Stimulated activated CD4-positive, alpha-beta T cell treated with anti-CD3 and anti-CD28 coated beads, Interleukin-2, amount 100 ng/mL, for 48 hours (primary cell): ENCODE data around the gene ITIH3.
"Not testable (repeated sequence)": the region's sequence is repeated elsewhere in the genome, so short reads cannot be mapped to it uniquely, and the experiment has no call there.

Experiments used
- DNase-seq, 2 donors: peaks; one replicate each; pipeline ENCODE4 v3.0.0-alpha.2; 2020

ITIH3 gene, protein sequence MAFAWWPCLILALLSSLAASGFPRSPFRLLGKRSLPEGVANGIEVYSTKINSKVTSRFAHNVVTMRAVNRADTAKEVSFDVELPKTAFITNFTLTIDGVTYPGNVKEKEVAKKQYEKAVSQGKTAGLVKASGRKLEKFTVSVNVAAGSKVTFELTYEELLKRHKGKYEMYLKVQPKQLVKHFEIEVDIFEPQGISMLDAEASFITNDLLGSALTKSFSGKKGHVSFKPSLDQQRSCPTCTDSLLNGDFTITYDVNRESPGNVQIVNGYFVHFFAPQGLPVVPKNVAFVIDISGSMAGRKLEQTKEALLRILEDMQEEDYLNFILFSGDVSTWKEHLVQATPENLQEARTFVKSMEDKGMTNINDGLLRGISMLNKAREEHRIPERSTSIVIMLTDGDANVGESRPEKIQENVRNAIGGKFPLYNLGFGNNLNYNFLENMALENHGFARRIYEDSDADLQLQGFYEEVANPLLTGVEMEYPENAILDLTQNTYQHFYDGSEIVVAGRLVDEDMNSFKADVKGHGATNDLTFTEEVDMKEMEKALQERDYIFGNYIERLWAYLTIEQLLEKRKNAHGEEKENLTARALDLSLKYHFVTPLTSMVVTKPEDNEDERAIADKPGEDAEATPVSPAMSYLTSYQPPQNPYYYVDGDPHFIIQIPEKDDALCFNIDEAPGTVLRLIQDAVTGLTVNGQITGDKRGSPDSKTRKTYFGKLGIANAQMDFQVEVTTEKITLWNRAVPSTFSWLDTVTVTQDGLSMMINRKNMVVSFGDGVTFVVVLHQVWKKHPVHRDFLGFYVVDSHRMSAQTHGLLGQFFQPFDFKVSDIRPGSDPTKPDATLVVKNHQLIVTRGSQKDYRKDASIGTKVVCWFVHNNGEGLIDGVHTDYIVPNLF

DNA sequence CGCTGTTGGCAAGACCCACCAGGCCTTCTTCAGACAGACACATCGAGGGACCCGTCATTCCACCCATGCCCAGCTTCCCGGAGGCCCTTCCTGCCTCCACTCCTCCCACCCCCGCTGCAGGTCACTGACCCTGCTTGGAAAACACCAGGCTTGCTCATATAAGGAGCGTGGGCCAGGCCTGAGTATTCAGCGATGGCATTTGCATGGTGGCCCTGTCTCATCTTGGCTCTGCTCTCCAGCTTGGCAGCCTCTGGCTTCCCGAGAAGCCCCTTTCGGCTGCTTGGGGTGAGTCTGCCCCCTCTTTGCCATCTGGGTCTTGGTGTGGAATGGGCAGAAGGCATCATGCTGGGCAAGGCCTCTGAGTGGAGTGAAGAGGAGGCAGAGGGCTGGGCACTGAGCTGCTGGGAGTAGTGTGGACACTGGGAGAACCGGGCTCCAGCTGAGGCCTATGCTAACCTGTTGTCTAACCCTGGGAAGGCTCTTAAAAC is at the start of gene ITIH3:
TSS of gene ITIH3 (plus strand) at position 185 of the 488 bp plus-strand sequence. CDS start at position 193, 8 bp downstream.
- no peak for DNase-seq

DNA sequence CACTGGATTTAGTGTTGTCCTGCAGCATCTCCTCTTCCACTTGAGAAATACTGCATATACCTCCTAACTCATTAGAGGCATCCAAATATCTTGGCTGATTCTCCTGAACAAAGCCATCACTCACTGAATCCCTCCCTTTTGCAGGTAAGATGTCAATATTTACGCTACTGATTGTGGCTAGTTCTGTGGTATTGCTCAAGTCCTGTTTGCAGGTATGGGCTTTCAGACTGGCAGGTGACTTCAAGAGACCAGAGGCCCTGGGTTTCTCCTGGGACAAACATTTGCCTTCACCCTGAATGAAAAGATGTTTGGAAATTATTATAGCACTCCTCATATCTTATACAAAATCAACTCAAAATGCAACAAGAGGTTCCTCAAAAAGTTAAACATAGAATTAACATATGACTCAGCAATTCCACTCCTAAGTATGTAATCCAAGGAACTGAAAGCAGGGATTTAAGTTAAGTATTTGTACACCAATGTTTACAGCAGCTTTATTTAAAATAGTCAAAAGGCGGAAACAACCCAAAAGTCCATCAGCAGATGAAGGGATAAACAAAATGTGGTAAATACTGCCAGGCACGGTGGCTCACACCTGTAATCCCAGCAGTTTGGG is 42.4 kb upstream of the ITIH3 start:
- DNase-seq, result no peak

DNA sequence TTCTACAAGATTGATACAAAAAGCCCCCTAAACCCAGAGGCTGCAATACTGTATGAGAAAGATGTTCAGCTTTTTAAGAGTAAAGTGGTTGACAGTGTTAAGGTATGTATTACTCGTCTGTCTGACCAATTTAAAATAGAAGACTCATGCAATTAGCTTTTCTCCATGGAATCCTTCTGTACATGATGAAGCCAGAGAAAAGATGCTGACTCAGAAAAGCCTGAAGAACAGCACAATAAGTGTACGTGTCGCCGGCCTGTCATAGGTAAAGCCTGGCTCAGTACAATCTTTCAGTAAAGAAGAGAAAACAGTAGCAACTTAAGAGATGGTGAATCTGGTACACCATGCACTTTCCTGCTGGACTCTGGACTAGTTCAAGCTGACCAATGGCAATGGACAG is 40.2 kb upstream of the ITIH3 start:
- DNase-seq, result no peak

DNA sequence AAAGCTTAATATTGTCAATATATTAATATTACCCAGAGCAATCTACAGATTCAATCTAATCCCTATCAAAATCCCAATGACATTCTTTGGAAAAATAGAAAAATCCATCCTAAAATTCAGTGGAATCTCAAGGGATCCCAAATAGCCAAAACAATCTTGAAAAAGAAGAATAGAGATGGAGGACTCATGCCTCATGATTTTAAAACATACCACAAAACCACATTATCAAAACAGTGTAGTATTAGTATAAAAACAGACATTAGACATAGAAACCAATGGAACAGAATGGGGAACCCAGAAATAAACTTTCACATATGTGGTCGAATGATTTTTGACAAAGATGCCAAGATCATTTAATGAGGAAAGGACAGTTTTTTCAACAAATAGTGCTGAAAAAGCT is 38.5 kb upstream of the ITIH3 start:
- no peak for DNase-seq

DNA sequence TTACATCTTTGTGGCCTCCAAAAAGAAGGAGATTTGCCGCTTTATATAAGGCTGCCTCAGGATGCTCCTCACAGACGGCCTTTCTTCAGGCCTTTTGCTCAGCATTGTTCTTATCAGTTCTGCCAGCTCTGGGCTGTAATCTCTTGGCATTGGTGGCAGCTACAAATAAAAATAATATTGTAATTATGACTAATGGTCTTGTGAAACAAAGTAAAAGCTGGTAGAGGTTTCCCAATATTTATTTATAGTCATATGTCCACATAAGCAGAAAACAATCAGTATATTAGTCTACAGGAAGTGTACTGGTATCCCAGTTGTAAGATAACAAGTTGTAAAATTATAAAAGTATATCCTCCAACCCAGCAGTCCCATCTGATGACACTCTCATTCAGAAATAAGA is 31.1 kb upstream of the ITIH3 start:
- DNase-seq, result no peak

DNA sequence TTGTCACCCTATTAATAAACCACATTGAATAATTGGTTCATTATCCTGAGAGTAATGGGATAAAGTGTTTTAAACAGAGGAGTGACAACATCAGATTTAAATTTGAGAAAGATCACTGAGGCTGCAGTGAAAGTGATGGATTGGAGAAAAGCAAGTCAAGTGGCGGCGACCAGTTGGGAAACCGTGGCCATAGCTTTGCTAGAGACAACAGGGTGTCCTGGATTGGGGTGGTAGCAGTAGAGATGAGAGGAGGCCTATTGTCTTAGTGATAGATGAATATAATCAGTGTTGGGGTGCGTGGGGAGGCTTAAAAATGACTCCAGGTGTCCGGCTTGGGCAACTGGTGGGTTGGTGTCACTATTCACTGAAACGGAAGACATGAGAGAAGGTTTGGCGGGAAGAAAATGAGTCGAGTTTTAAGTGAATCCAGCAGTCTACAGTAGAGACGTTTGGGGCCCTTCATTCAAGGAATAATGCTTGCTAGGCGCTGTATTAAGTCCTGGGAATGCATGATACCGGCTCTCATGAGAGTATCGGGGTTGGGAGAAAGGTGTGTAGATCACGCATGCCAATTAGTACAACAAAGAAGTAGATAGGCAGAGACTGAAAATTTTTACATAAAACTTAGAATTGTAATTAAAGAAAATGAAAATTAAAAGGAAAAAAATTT is 24.7 kb upstream of the ITIH3 start:
- no peak for DNase-seq

DNA sequence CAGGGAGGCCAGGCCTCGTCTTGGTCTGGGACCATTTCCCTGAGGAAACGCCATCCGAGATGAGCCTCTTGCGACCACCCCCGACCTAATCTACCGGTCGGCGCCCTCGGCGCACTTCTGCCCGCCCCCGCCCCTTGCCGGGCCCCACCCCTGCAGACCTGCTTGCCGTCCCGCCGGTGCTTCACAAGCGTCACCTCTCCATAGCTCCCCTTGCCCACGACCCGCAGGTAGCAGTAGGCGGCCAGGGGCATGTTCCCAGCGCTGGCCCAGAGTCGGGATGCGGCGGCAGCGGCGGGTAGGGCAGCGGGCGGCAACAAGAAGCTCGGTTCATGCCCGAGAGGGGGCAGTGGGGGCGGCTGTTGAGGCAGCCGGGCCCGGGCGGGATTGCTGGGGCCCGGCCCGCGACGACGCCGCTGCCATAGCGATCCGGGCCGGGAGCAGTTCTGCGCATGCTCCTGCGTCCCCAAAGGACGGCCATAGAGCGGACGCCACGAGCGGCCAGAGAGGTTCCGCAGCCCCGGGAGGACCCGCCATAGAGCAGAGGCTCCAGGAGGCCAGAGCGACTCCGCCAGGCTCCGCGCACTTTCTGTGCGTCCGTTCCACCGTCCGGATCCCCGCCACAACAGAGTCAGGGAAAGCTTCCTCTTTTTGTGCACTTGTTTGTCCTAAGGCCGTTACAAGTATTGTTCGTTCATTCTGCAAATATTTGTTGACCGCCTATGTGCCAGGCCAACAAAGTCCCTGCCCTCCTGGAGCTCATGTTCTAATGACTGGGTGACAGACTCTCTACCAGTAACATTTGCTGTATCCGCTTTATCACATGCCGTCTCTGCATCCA is 23.9 kb upstream of the ITIH3 start, which contains the start of gene NEK4:
TSS of gene NEK4 (minus strand) at position 445 of the 838 bp plus-strand sequence. CDS start at position 251, 194 bp downstream.
- DNase-seq, result peak; percentile 80 to 87

DNA sequence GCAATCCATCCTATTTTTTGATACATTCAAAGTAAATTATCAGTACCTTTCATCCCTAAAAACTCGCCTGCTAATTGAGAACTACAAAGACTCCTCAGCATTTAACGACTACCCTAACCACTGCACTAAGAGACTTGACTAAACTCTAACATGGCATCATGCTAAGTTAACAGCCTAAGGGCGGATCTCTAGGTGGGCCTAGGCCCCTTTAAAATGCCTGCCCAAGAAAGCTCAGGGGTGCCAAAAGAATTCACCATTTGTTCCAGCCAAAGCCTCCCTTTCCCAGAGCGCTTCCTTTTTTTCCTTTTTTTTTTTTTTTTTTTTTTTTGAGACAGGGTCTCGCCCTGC is 23.3 kb upstream of the ITIH3 start:
- no peak for DNase-seq

DNA sequence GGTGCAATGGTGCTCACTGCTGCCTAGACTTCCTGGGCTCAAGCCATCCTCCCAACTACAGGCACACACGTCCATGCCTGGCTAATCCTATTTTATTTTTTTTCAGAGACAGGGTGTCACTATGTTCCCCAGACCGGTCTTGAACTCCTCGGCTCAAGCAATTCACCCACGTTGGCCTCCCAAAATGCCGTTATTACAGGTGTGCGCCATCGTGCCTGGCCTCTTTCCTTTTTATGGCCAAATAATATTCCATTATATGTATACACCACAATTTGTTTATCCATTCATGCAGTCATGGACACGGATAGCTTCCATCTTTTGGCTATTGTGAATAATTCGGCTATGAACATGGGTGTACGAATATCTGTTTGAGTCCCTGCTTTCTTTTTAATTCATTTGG is 22.9 kb upstream of the ITIH3 start:
- no peak for DNase-seq

DNA sequence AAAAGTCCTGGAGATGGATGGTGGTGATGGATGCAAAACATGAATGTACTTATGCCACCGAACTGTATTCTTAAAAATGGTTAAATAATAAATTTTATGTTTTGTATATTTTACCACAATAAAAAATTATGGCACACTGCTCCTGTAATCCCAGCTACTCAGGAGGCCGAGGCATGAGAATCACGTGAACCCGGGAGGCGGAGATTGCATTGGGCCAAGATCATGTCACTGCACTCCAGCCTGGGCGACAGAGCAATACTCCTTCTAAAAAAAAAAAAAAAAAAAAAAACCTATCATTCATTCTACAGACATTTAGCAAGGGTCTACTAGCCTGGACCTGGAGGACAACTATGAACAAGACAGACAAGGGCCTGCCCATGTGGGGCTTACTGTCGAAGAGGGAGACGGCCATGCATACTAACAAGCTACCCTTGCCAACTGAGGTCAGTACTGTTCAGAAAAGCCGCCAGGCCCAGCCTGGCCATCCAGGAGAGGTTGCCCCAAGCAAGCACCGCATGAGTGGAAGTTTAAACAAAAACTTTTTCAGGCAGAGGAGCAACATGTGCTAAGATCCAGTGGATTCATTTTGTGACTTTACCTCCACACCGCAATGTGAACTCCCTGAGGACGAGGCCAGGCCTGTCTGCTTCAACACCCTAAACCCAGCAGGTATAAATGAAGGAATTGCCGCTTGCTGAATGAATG is 21.1 kb upstream of the ITIH3 start:
- DNase-seq, result no peak

DNA sequence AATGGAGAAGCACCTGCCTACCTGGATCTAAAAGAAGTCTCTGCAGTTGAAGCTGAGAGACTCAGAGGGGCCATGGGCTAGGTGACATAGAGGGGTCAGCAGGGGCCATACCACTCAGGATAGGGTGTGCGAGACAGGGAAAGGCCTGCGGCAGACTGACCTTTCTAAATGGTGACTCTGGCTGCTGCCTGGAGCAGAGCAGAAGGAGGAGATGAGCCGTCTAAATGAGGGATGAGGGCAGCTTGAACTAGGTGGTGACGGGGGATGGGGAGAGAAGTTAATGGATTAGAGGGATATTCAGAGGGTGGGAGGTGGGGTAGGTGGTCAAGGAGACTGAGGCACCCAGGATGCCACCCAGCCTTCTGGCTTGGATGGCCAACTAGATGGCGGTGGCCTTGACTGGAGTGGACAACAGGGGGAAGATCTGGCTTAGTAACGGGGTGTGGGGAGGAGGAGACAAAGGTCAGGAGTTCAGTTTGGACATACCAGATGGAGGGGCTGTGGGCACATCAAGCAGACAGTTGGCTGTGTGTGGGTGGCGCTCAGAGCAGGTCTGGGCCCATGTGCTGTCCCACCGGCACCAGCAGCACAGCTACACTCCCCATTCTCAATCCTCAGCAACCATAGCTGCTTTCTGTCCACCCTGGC is 20.4 kb upstream of the ITIH3 start:
- no peak for DNase-seq

DNA sequence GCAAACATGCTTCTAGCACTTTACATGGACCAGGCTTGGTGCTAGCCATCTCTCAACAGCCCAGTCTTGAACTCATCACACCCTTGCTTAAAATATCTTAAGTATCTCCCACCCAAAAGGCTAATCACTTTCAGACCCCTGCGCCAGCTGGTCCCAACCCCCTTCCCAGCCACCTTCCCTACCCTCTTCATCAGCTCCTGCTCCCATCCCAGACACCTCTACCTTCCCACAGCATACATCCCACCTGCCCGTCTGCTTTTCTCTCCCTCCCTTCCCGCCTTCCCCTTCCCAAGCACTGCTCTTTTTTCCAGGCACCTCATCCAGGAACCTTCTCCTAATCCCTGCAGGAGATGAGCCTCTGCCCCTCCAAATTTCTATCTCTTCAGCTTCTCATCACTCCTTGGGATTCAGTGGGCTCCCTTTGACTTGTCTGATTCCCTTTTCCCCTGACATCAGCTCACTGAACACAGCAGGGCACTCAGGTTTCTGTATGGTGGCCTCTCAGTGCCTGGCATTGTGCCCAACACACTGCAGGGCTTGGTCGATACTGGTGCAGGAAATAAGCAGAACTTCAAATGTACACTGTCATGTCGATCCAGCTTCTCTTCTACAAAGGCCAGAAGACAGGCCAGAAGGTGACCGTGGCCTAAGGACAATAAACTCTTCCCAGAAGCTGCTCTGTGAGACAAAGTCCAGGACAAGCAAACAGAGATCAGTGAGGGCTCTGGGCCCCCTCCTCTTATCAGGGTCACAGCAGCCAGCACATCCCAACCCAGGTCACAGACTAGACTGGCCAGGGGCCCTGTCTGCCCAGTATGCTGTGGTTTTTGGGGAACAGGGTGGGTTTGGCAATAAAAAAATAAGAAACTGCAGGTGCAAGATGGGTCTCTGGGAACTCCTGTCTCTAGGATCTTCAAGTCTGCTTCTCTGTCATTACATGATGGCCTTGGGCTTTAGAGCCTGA is 19.4 kb upstream of the ITIH3 start:
- no peak for DNase-seq

DNA sequence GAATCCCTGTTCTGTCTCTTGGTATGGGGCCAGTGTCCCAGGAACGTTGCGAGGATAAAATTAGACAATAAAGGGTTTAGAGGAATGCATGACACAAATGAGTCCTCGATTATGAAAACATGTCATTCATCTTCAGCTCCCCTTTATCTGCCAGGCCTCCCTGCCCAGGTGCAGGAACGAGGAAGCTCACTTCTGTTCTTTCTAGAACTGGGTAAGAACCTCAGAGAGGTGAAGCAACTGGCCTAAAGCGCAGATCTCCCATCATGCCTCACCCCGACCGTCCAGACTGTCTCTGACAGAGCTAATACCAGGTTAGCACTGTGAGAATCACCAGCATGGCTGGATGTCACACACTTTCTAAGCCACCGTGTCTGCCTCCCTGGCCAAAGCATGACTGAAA is 18.7 kb upstream of the ITIH3 start:
- no peak for DNase-seq

DNA sequence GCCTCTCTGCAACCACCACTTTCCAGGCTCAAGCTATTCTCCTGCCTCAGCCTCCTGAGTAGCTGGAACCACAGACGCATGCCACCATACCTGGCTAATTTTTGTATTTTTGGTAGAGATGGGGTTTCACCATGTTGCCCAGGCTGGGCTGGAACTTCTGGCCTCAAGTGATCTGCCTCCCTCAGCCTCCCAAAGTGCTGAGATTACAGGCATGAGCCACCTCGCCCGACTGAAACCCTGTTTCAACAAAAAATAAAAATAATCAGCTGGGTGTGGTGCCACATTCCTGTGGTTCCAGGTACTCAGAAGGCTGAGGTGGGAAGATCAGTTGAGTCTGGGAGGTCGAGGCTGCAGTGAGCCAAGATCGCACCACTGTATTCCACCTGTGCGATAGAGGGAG is 18.1 kb upstream of the ITIH3 start:
- DNase-seq, result not testable (repeated sequence)

DNA sequence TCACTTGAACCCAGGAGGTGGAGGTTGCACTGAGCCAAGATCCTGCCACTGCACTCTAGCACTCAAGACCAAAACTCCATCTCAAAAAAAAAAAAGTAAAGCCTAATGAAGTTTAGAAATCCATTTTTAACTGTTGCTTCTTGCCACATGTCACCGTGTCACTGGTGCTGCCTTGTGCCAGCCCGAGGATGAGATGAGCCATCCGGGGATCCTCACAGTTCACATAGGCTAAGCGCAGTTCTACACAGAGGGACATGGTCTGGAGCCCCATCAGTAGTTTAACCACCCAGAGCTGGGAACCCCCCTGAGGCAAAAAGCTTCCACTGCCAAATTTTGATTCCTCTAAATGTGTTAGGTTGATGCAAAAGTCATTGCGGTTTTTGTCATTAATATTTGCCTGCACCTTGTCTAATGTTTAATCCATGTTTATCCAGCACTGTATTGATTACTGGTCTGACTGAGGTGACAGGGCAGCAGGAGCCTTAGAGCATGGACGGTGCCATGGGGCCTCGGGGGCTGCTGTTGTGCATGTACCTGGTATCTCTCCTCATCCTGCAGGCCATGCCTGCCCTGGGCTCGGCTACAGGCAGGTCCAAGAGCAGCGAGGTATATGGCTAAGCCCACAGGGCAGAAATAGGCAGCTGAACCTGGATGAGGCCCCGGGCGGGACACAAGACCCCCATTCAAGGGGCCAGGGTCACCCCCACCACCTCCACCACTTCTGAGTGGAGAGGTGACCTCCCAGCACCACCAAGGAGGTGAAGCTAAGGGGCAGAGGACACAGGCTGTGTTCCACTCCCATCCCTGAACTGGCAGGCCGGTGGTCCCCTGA is 17.3 kb upstream of the ITIH3 start, which contains the start of gene ITIH1:
TSS of gene ITIH1 (plus strand) at position 473 of the 832 bp plus-strand sequence. CDS start at position 490, 17 bp downstream.
- DNase-seq, result no peak

DNA sequence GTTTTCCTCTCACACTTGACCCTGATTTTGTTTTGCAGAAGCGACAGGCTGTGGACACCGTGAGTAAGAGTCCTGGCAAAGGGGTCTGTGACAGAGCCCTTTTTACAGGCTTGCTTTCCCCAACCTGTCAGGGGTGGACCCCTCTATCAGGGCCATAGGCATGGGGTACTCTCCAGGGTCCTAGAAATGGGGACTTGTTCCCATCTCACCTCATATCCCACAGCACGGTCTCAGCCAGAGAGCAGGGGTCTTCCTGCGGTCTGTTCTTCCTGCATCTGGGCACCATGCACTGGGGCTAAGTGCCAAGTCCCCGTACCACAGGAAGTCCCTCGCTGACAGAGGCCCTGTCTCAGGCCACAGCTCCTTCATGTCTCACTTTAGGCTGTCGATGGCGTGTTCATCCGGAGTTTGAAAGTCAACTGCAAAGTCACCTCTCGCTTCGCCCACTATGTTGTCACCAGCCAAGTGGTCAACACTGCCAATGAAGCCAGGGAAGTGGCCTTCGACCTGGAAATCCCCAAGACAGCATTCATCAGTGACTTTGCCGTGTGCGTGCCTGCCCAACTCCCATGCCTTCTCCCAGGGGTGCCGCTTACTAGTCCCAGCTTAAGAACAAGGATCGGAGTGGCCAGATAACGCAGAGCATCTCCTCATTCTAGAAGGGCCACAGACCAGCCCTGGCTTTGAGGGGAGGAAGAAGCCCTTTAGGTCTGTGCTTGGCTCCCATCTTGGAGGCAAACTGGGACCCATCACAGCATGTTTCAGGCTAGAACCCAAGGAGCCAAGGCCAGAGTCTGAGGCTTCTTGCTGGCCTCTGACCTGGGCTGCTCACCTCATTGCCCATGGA is 16.4 kb upstream of the ITIH3 start:
- DNase-seq, result no peak
